Smooth muscle cell (in vitro differentiated cells): Measurements from ENCODE around the gene SF3B6. TPM values are rescaled to one million over a fixed set of nuclear protein-coding genes. Genes with fewer than 3 reads are reported as not detected.

ENCODE experiments used
- DNase-seq: peaks from one replicate; lab custom pipeline; 2025; ENCODE audit not compliant: unreplicated experiment; lab: John Stamatoyannopoulos, UW
- H2AFZ ChIP-seq: fragments of 200-600 bp; sonication (generic); 2 replicates; pipeline ENCODE4 v1.6.0; 2016; ENCODE audit warnings: antibody characterized with exemption, low read depth, mild to moderate bottlenecking
- H3F3A ChIP-seq: fragments of 200-600 bp; sonication (generic); 2 replicates; pipeline ENCODE4 v1.6.0; 2017; ENCODE audit warnings: antibody characterized with exemption, low read depth
- H3K27ac ChIP-seq: fragments of 200-600 bp; sonication (generic); 2 replicates; pipeline ENCODE4 v1.5.1; 2016; ENCODE audit warnings: low read depth, mild to moderate bottlenecking
- H3K27me3 ChIP-seq: fragments of 200-600 bp; sonication (generic); 2 replicates; pipeline ENCODE4 v1.6.1; 2016; ENCODE audit warnings: low read depth, mild to moderate bottlenecking
- H3K36me3 ChIP-seq: fragments of 200-600 bp; sonication (generic); 2 replicates; pipeline ENCODE4 v1.5.1; 2016; ENCODE audit warnings: low read depth
- H3K4me1 ChIP-seq: fragments of 200-600 bp; sonication (generic); 2 replicates; pipeline ENCODE4 v1.5.1; 2016; ENCODE audit warnings: low read depth
- H3K4me2 ChIP-seq: fragments of 200-600 bp; sonication (generic); 2 replicates; pipeline ENCODE4 v1.6.0; 2016; ENCODE audit warnings: mild to moderate bottlenecking
- H3K4me3 ChIP-seq: fragments of 200-600 bp; sonication (generic); 2 replicates; pipeline ENCODE4 v1.5.1; 2016; ENCODE audit warnings: mild to moderate bottlenecking
- H3K79me2 ChIP-seq: fragments of 200-600 bp; sonication (generic); 2 replicates; pipeline ENCODE4 v1.6.0; 2016; ENCODE audit warnings: low read depth, mild to moderate bottlenecking
- H3K9ac ChIP-seq: fragments of 200-600 bp; sonication (generic); 2 replicates; pipeline ENCODE4 v1.6.0; 2016; ENCODE audit warnings: low read depth
- H3K9me3 ChIP-seq: fragments of 200-600 bp; sonication (generic); replicated peaks from 2 replicates; pipeline ENCODE4 v1.5.1; 2016; ENCODE audit warnings: low read depth
- H4K20me1 ChIP-seq: fragments of 200-600 bp; sonication (generic); 2 replicates; pipeline ENCODE4 v1.6.0; 2016; ENCODE audit warnings: low read depth
- WGBS: methylation state at CpG from one replicate; pipeline ENCODE4 v1.1.7; 2016; ENCODE audit warnings: low lambda C conversion rate; 5-methylcytosine and 5-hydroxymethylcytosine counted together
- polyA plus RNA-seq: library from polyadenylated mRNA; unstranded; fragments of >200 nt; fragmentation: Nextera tagmentation; extraction: Ambion mirVana; gene quantifications from 2 replicates; pipeline ENCODE4 v1.2.1, GENCODE V29; 2016
- total RNA-seq: library from RNA; depleted of rRNA; stranded (reverse); fragments of >200 nt; gene quantifications from 2 replicates; pipeline ENCODE4 v1.2.3, GENCODE V29; 2014
- TF ChIP-seq, protein P1 (sequence below): fragments of 200-600 bp; sonication (generic); IDR thresholded peaks from 2 replicates; pipeline ENCODE4 v1.5.1; 2017; ENCODE audit warnings: borderline replicate concordance, mild to moderate bottlenecking, antibody characterized with exemption; ENCODE audit not compliant: insufficient read depth, poor library complexity, severe bottlenecking

SF3B6 gene
- total and polyA plus RNA-seq, 2 experiments from 2014 or later, result 210 to 260 TPM

DNA sequence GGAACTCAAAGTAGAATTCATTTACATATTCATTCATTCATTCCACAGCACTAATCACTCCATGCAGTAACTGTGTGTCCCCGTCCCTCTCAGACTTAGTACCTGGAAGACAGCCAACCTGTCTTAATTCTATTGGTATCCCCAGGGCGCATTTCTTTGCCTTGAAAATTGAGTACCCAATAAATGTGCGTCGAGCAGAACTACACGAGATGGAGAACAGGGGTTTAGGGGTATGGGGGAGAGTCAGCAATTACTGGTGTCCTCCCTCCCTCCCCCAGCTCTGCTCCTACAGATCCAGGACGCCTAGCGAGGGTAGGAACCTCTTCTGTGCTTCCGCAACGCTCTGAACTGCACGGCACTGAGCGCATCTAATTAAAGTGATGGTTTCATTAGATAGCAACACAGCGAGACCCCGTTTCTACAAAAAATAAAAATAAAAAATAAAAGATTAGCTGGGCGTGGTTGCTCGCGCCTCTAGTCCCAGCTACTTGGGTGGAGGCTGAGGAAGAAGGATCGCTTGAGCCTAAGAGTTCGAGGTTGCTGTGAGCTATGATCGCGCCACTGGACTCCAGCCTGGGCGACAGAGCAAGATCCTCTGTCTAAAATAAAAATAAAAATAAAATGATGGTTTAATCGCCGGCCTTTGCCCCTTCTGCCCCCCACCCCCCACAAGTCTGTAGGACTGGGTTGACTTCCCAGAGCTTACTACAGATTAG lies 27.2 kb downstream of the SF3B6 start:
- H2AFZ ChIP-seq, result peak overlapping the region; percentile 86
- H3K9ac ChIP-seq, result no peak overlapping the region
- peak overlapping the region; percentile 100 for H3K4me2 ChIP-seq
- no peak overlapping the region for H3K27ac ChIP-seq
- H3K4me1 ChIP-seq, result peaks cover 13% of the 10 kb centered on the region
- peak overlapping the region; percentile 93 for H3K4me3 ChIP-seq
- H3K27me3 ChIP-seq, result no peaks in the 10 kb centered on the region
- TF ChIP-seq, protein P1, sequence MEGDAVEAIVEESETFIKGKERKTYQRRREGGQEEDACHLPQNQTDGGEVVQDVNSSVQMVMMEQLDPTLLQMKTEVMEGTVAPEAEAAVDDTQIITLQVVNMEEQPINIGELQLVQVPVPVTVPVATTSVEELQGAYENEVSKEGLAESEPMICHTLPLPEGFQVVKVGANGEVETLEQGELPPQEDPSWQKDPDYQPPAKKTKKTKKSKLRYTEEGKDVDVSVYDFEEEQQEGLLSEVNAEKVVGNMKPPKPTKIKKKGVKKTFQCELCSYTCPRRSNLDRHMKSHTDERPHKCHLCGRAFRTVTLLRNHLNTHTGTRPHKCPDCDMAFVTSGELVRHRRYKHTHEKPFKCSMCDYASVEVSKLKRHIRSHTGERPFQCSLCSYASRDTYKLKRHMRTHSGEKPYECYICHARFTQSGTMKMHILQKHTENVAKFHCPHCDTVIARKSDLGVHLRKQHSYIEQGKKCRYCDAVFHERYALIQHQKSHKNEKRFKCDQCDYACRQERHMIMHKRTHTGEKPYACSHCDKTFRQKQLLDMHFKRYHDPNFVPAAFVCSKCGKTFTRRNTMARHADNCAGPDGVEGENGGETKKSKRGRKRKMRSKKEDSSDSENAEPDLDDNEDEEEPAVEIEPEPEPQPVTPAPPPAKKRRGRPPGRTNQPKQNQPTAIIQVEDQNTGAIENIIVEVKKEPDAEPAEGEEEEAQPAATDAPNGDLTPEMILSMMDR, result no peak
- H3K36me3 ChIP-seq, result no peaks in the 10 kb centered on the region
- H4K20me1 ChIP-seq, result no peaks in the 10 kb centered on the region
- 45% methylated on average over 23 of the region's 23 CpGs for whole genome bisulfite sequencing
- no peaks in the 10 kb centered on the region for H3K9me3 ChIP-seq
- H3K79me2 ChIP-seq, result peaks cover 25% of the 10 kb centered on the region
- DNase-seq, result no peak
- no peaks in the 10 kb centered on the region for H3F3A ChIP-seq

GRCh38 chr2:24047703-24048033 lies 28.5 kb downstream of the SF3B6 start:
- WGBS, result 50% methylated on average over 8 of the region's 8 CpGs
- Histone ChIP-seq H3K4me2 (peak overlapping the region; percentile 81), H3K4me1 (peaks cover 13% of the 10 kb centered on the region), H4K20me1 (no peaks in the 10 kb centered on the region), H3F3A (no peaks in the 10 kb centered on the region), H3K4me3 (peak overlapping the region; percentile 36), H3K27ac (no peak overlapping the region), H3K79me2 (peaks cover 32% of the 10 kb centered on the region), H3K9ac (no peak overlapping the region), H3K9me3 (no peaks in the 10 kb centered on the region), H2AFZ (peak overlapping the region; percentile 56), H3K27me3 (no peaks in the 10 kb centered on the region), H3K36me3 (no peaks in the 10 kb centered on the region)
- TF ChIP-seq, protein P1, result no peak
- DNase-seq, result no peak

DNA sequence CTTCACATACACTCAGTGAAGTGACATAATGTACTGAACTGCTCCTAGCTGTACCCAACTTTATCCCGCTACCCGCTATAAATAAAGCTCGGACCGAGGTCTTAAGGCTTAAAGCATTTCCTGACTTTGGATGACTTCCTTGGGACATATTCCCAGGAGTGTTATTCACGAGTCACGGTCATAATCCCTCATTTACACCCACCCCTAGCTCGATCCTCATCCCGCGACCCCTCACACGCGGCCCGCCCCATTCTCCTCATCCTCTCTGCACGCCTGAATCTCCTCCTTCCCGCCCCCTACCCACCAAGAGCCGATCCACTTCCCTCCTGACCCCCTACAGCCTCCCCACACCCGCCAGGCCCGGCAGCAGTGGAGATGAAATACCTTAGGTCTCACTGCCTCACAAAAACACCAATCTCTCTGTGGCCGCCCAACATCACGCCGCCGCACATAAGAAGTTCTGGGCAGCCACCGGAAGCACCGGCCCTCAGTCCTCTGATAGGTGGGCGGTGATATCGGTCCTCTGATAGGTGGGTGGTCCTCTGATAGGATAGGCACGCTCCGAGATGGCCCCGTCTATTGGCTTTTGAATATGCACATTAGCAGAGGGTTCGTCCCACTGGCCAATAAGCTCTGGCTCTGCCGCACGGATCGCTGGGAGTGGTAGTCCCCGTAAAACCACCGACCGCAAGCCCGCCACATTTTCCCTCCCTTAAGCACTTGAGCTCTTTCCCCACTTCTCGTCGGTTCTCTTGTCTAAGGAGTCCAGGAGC lies 29.0 kb downstream of the SF3B6 start, which contains the start of gene WDCP:
WDCP (minus strand) TSS at position 462 of the 773 bp plus-strand sequence. CDS start 7,897 bp downstream, outside the sequence.
- peak within 1 kb of the TSS; percentile 59 for H3K27ac ChIP-seq
- peak; percentile 63 for DNase-seq
- WGBS, result under 1% methylated on average over 28 of the region's 38 CpGs

More for the DNA sequence above, 29.0 kb downstream of the SF3B6 start, which contains the start of gene WDCP:
- Histone ChIP-seq H3K4me1 (peaks cover 13% of the 10 kb centered on the region), H2AFZ (peak within 1 kb of the TSS; percentile 63), H3K9ac (peak within 1 kb of the TSS; percentile 78), H3K4me3 (peak within 1 kb of the TSS; percentile 87), H3K27me3 (no peaks in the 10 kb centered on the region), H3K9me3 (no peaks in the 10 kb centered on the region), H3K36me3 (no peaks in the 10 kb centered on the region), H4K20me1 (no peaks in the 10 kb centered on the region), H3K79me2 (peaks cover 32% of the 10 kb centered on the region), H3K4me2 (peak within 1 kb of the TSS; percentile 87), H3F3A (no peaks in the 10 kb centered on the region)
- TF ChIP-seq, protein P1, result no peak
